ENCODE results near the gene MYMX. TPM values are rescaled to one million over a fixed set of nuclear protein-coding genes. Genes with fewer than 3 reads are reported as not detected.
A peak's percentile ranks its signal among the peaks of the same experiment; 100 is the strongest.

Gene MYMX
- total RNA-seq, 1 experiment from 2014 or later, result 8.3 TPM

GRCh38 chr6:44257025-44257752 lies 40.5 kb downstream of the MYMX start, which contains the start of gene SLC35B2:
Gene SLC35B2, minus strand, starts transcription at chr6:44257528. Its CDS starts 118 bp downstream, at chr6:44257410.
- DNase-seq (ENCODE audit: low spot score), result peak; percentile 69

GRCh38 chr6:44257753-44258324 lies 41.1 kb downstream of the MYMX start:
- in situ Hi-C loops (cut with HindIII; ENCODE audit: low sequenced_read_pairs), result loop anchor here (5.0 to 10.0 kb wide), 2 partner anchors 79 to 163 kb away; no protein-coding TSS in a partner anchor
- DNase-seq (ENCODE audit: low spot score), result no peak

More at GRCh38 chr6:44257025-44257752, 40.5 kb downstream of the MYMX start, which contains the start of gene SLC35B2:
- in situ Hi-C loops (cut with HindIII; ENCODE audit: low sequenced_read_pairs), result loop anchor here (5.0 to 10.0 kb wide), 2 partner anchors 80 to 162 kb away; no protein-coding TSS in a partner anchor

GRCh38 chr6:44258325-44258863 lies 41.7 kb downstream of the MYMX start:
- in situ Hi-C loops (cut with HindIII; ENCODE audit: low sequenced_read_pairs), result loop anchor here (5.0 to 10.0 kb wide), 2 partner anchors 79 to 164 kb away; no protein-coding TSS in a partner anchor

GRCh38 chr6:44258921-44259320 lies 42.2 kb downstream of the MYMX start:
- in situ Hi-C loops (cut with HindIII; ENCODE audit: low sequenced_read_pairs), result loop anchor here (5.0 to 10.0 kb wide), 2 partner anchors 78 to 164 kb away; no protein-coding TSS in a partner anchor
- no peak for DNase-seq (ENCODE audit: low spot score)

More at GRCh38 chr6:44258325-44258863, 41.7 kb downstream of the MYMX start:
- no peak for DNase-seq (ENCODE audit: low spot score)

- DNase-seq (ENCODE audit: low spot score), result no peak
- in situ Hi-C loops (cut with HindIII; ENCODE audit: low sequenced_read_pairs), result no loop called here
These were observed 43.3 kb downstream of the MYMX start for GRCh38 chr6:44260011-44260410.

- DNase-seq (ENCODE audit: low spot score), result no peak
- in situ Hi-C loops (cut with HindIII; ENCODE audit: low sequenced_read_pairs), result no loop called here
These were observed 43.9 kb downstream of the MYMX start for GRCh38 chr6:44260451-44261297.

- DNase-seq (ENCODE audit: low spot score), result no peak
- in situ Hi-C loops (cut with HindIII; ENCODE audit: low sequenced_read_pairs), result no loop called here
These were observed 44.9 kb downstream of the MYMX start for GRCh38 chr6:44261581-44261980.

- in situ Hi-C loops (cut with HindIII; ENCODE audit: low sequenced_read_pairs), result no loop called here
- no peak for DNase-seq (ENCODE audit: low spot score)
These were observed 46.0 kb downstream of the MYMX start for GRCh38 chr6:44262467-44263353.

GRCh38 chr6:44263354-44264100 lies 46.8 kb downstream of the MYMX start:
- no peak for DNase-seq (ENCODE audit: low spot score)
- in situ Hi-C loops (cut with HindIII; ENCODE audit: low sequenced_read_pairs), result no loop called here

- in situ Hi-C loops (cut with HindIII; ENCODE audit: low sequenced_read_pairs), result no loop called here
- no peak for DNase-seq (ENCODE audit: low spot score)
These were observed 47.7 kb downstream of the MYMX start for GRCh38 chr6:44264154-44265006.

- DNase-seq (ENCODE audit: low spot score), result peak; percentile 88
- in situ Hi-C loops (cut with HindIII; ENCODE audit: low sequenced_read_pairs), result no loop called here
These were observed 48.4 kb downstream of the MYMX start, which contains the start of gene NFKBIE for GRCh38 chr6:44265007-44265721. Gene NFKBIE, minus strand, starts transcription at chr6:44265551. Its CDS starts 205 bp downstream, at chr6:44265346.

GRCh38 chr6:44265722-44266233 lies 49.1 kb downstream of the MYMX start:
- in situ Hi-C loops (cut with HindIII; ENCODE audit: low sequenced_read_pairs), result no loop called here
- DNase-seq (ENCODE audit: low spot score), result no peak

- in situ Hi-C loops (cut with HindIII; ENCODE audit: low sequenced_read_pairs), result no loop called here
- no peak for DNase-seq (ENCODE audit: low spot score)
These were observed 49.6 kb downstream of the MYMX start for GRCh38 chr6:44266347-44266746.

GRCh38 chr6:44267252-44267651 lies 50.5 kb downstream of the MYMX start:
- in situ Hi-C loops (cut with HindIII; ENCODE audit: low sequenced_read_pairs), result no loop called here
- DNase-seq (ENCODE audit: low spot score), result no peak
